Measurements from ENCODE around the gene DEAF1. TPM values are rescaled to one million over a fixed set of nuclear protein-coding genes. Genes with fewer than 3 reads are reported as not detected.

The DEAF1 gene
- total RNA-seq, 4 donors from 2014 or later, result 20.3 to 29.0 (median 23.0) TPM

DNA sequence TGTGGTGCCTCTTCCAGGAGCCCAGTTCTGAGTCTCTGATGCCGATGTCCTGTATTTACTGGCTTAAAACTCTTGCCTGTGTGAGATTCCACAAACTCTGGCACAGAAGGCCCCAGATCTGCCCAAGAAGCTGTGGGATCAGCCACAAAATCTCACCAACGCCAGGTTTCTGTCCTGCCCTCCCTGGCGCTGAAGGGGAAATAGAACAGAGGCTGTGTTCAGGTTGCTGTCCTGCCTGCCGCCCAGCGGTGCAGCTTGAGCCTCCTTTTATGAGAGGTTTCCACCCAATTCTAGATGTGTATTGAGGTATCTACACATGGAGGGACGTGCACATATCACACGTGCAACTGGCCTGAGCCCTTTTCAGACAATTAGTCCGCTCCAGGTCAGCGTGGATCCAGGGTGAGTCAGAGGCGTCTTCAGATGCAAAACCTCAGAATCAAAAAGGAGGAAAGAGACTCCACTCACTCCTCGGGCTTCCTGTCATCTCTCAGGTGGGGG lies 2.8 kb upstream of the DEAF1 start:
- TF ChIP-seq, protein P1, sequence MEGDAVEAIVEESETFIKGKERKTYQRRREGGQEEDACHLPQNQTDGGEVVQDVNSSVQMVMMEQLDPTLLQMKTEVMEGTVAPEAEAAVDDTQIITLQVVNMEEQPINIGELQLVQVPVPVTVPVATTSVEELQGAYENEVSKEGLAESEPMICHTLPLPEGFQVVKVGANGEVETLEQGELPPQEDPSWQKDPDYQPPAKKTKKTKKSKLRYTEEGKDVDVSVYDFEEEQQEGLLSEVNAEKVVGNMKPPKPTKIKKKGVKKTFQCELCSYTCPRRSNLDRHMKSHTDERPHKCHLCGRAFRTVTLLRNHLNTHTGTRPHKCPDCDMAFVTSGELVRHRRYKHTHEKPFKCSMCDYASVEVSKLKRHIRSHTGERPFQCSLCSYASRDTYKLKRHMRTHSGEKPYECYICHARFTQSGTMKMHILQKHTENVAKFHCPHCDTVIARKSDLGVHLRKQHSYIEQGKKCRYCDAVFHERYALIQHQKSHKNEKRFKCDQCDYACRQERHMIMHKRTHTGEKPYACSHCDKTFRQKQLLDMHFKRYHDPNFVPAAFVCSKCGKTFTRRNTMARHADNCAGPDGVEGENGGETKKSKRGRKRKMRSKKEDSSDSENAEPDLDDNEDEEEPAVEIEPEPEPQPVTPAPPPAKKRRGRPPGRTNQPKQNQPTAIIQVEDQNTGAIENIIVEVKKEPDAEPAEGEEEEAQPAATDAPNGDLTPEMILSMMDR (IDR thresholded peaks at IDR 0.05), result no peak
- ATAC-seq (ENCODE audit: low FRiP score), result no peak

DNA sequence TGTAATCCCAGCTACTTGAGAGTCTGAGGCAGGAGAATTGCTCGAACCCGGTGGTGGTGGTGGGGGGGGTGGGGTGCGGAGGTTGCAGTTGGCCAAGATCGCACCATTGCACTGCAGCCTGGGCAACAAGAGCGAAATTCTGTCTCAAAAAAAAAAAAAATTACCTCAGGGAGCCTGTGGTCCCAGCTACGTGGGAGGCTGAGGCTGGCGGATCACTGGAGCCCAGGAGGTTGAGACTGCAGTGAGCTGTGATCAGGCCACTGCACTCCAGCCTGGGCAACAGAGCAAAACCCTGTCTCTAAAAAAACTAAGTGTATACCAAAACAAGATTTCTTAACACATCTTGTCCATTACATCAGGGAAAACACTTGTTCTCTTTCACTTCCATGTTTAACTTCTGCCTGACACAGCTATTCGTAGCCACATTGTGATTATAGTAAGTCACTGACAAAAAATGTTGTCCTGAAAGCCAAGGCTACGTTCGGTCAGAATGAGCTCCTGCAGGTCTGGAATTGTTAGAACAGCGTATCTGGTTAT lies 2.0 kb upstream of the DEAF1 start:
- DNase-seq (ENCODE audit: low spot score) (no peak), ATAC-seq (ENCODE audit: low FRiP score) (no peak)
- TF ChIP-seq, protein P1 (IDR thresholded peaks at IDR 0.05), result no peak

More for the DNA sequence above, 2.8 kb upstream of the DEAF1 start:
- no peak for DNase-seq (ENCODE audit: low spot score)

DNA sequence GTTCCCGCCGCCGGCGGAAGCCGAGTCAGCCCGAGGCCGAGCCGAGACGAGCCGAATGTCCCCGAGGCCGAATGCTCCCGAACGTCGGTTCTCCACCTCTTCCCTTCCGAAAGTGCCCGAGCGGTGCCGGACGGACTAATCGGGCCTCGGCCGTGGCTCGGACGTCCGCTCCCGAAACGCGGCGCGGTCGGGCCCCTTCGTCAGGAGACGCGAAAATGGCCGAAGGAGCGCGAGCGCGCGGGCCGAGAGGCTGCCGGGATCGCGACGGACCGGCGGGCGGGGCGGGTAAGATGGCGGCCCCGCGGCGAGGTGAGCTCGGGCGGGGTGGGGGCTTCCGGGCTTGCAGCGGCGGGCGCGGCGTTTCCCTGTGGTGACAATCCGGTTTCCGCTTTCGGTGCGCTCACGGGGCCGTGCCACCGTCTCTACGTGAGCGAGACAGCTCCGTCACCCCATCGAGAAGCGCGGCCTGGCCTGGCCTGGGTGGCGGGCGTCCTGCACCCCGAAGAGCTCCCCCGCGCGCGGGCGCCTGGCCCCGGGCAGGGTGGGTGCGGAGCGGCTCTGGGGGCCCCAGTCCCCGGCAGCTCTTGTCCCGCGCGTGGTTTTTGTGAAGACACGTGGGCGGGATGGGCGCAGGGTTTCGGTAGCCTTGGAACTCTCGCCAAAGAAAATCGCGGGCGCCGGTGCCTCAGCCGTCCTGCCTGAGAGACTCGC lies 671 bp upstream of the DEAF1 start, which contains the start of gene TMEM80:
TSS of gene TMEM80 (plus strand) at position 279 of the 711 bp plus-strand sequence. CDS start at position 291, 12 bp downstream.
- TF ChIP-seq, protein P1 (IDR thresholded peaks at IDR 0.05), result no peak
- ATAC-seq (ENCODE audit: low FRiP score) (peak; percentile 89), DNase-seq (ENCODE audit: low spot score) (peak; percentile 96)

DNA sequence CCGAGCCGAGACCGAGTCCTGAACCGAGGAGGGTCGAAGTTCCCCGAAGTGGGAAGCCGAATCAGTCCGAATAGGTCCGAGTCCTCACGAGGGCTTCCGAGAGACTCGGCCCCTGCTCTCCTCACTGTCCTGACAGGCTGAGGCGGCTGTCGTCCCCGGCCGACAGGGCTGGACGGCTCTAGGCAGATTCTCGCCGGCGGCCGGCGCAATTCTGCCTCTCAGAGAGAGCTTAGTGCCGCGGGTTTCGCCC lies 191 bp upstream of the DEAF1 start:
- ATAC-seq (ENCODE audit: low FRiP score) (no peak), DNase-seq (ENCODE audit: low spot score) (no peak)
- TF ChIP-seq, protein P1 (IDR thresholded peaks at IDR 0.05), result no peak

DNA sequence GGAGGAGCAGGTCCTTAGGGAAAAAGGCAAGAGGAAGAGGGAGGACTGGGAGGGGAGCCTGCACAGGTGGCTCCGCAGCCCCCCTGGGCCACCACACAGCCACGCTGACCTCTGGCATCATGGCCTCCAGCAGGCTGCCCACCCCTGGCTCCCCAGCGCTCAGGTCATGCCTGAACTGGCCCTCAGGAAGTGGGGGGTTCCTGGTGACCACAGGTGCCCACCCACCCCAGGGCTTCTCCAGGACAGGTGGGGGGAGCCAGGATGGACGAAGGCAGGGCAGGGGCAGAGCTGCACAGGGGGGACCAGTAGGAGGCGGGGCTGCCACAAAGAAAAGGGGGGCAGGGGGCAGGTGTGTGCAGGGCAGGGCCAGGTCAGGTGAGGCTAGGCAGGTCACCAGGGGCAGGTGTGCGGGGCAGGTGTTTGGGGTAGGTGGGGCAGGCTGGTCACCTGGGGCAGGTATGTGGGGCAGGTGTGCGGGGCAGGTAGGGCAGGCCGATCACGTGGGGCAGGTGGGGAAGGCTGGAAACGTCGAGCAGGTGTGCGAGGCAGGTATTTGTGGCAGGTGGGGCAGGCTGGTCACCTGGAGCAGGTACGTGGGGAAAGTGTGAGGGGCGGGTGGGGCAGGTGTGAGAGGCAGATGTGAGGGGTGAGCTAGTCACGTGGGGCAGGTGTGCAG lies 997 bp downstream of the DEAF1 start:
- DNase-seq (ENCODE audit: low spot score) (no peak), ATAC-seq (ENCODE audit: low FRiP score) (no peak)
- TF ChIP-seq, protein P1 (IDR thresholded peaks at IDR 0.05), result no peak

DNA sequence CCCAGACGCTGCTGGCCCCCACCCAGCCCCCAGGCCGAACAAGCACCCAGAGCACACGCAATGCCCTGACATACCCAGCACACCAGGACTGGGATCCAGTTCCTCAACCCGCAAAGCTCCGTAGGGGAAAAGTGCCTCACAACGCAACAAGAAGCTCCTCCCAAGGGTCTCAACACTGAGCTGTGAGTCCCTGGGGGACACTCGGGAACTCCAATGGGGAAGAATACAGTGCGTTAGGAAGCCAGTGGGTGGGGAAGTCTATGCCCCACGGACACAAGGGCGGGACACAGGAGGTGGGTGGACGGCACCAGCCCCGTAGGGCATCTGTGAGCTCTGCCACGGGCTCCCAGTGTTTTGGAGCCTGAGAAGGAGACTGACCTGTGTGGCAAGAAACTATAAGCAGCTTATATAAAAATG lies 1.6 kb downstream of the DEAF1 start:
- no peak for ATAC-seq (ENCODE audit: low FRiP score)
- no peak for DNase-seq (ENCODE audit: low spot score)
- TF ChIP-seq, protein P1 (IDR thresholded peaks at IDR 0.05), result no peak
